OCI-LY7 (cell line): Measurements from ENCODE around the gene ATP1A2. TPM values are rescaled to one million over a fixed set of nuclear protein-coding genes. Genes with fewer than 3 reads are reported as not detected.

Experiments
- BruUV-seq: library from RNA; stranded (reverse); fragments of 400-500 nt; replicated peaks from 2 replicates; lab custom pipeline; 2021; lab: Mats Ljungman, UMichigan
- CTCF ChIA-PET: fragments of 300-600 bp; sonication (Branson Sonifier 250); formaldehyde crosslinking; loops from one replicate; lab custom pipeline; 2022; ENCODE audit warnings: antibody characterized with exemption; ENCODE audit not compliant: unreplicated experiment; lab: Charles Lee
- POLR2A ChIA-PET: fragments of 300-600 bp; sonication (Branson Sonifier 250); formaldehyde crosslinking; loops from one replicate; lab custom pipeline; 2022; ENCODE audit warnings: antibody characterized with exemption; lab: Charles Lee
- DNase-seq: peaks from one replicate; pipeline ENCODE4 v3.0.0-alpha.2; 2015; ENCODE audit warnings: low spot score
- H2AFZ ChIP-seq: fragments of 200-600 bp; sonication (generic), shearing (Covaris generic); 2 replicates; pipeline ENCODE4 v1.6.1; 2014; ENCODE audit warnings: mild to moderate bottlenecking, antibody characterized with exemption, low read length, moderate library complexity
- H3K27ac ChIP-seq: fragments of 200-600 bp; sonication (generic); 2 replicates; pipeline ENCODE4 v1.5.1; 2014; ENCODE audit warnings: mixed run types, low read depth, mild to moderate bottlenecking, moderate library complexity, low read length, inconsistent platforms; ENCODE audit not compliant: poor library complexity, severe bottlenecking
- H3K36me3 ChIP-seq: fragments of 200-600 bp; sonication (generic); 2 replicates; pipeline ENCODE4 v1.6.1; 2014; ENCODE audit warnings: mild to moderate bottlenecking, antibody characterized with exemption, low read length, moderate library complexity, mixed read lengths; ENCODE audit not compliant: insufficient read depth
- H3K4me1 ChIP-seq: fragments of 200-600 bp; sonication (generic); 2 replicates; pipeline ENCODE4 v1.5.1; 2014; ENCODE audit warnings: mild to moderate bottlenecking, low read length; ENCODE audit not compliant: insufficient read depth, poor library complexity, severe bottlenecking
- H3K4me2 ChIP-seq: fragments of 200-600 bp; sonication (generic); 2 replicates; pipeline ENCODE4 v1.6.1; 2014; ENCODE audit warnings: mild to moderate bottlenecking, low read length
- H3K4me3 ChIP-seq: fragments of 200-600 bp; sonication (generic); 2 replicates; pipeline ENCODE4 v1.5.1; 2014; ENCODE audit warnings: mild to moderate bottlenecking, low read depth, low read length; ENCODE audit not compliant: poor library complexity, severe bottlenecking
- H3K79me2 ChIP-seq: fragments of 200-600 bp; sonication (generic); 2 replicates; pipeline ENCODE4 v1.6.1; 2016; ENCODE audit warnings: low read depth, mild to moderate bottlenecking, low read length, moderate library complexity, mixed read lengths; ENCODE audit not compliant: insufficient read depth
- H3K9me2 ChIP-seq: fragments of 200-600 bp; sonication (generic); 2 replicates; pipeline ENCODE4 v1.6.1; 2016; ENCODE audit warnings: mild to moderate bottlenecking, low read length, mixed read lengths; ENCODE audit not compliant: insufficient read depth
- H3K9me3 ChIP-seq: fragments of 200-600 bp; sonication (generic); 2 replicates; pipeline ENCODE4 v1.6.1; 2014; ENCODE audit warnings: mild to moderate bottlenecking, mixed run types, low read length, mixed read lengths
- H4K20me1 ChIP-seq: fragments of 200-600 bp; sonication (generic); 2 replicates; pipeline ENCODE4 v1.6.1; 2014; ENCODE audit warnings: mild to moderate bottlenecking, antibody characterized with exemption, low read length, moderate library complexity, mixed read lengths; ENCODE audit not compliant: insufficient read depth
- CTCF ChIP-seq: fragments of 200-600 bp; sonication (generic); conservative IDR thresholded peaks from 2 replicates; pipeline ENCODE4 v1.5.1; 2014; ENCODE audit warnings: mild to moderate bottlenecking, antibody characterized with exemption, low read length, moderate library complexity, mixed read lengths
- EZH2phosphoT487 ChIP-seq: fragments of 200-600 bp; sonication (generic); IDR thresholded peaks from 2 replicates; pipeline ENCODE4 v1.6.1; 2018; ENCODE audit warnings: low read depth, borderline replicate concordance, mild to moderate bottlenecking, mixed run types, antibody characterized with exemption, low read length, moderate library complexity, mixed read lengths
- intact Hi-C: fragments of 100-400 bp; cut with micrococcal nuclease; formaldehyde crosslinking; loops from one replicate; pipeline ENCODE4 v1.10.0; 2022; ENCODE audit not compliant: unreplicated experiment
- total RNA-seq, 2 experiments: library from RNA; depleted of rRNA in 1 of 2; stranded (reverse); fragments of >200 nt in 1 of 2; shearing (Covaris generic) in 1 of 2; gene quantifications; 2 replicates each; pipeline ENCODE4 v1.2.3, GENCODE V29; 2014 to 2022

The ATP1A2 gene
- total RNA-seq, 2 experiments from 2014 or later = not detected

- no peak overlapping the region for H3K4me2 ChIP-seq
- H2AFZ ChIP-seq = no peak overlapping the region
- DNase-seq = no peak
- no peak overlapping the region for H3K4me3 ChIP-seq
- H3K27ac ChIP-seq = no peak overlapping the region
- H3K79me2 ChIP-seq = no peaks in the 10 kb centered on the region
- no peaks in the 10 kb centered on the region for H3K9me2 ChIP-seq
- no peaks in the 10 kb centered on the region for H3K9me3 ChIP-seq
- no peak for TF ChIP-seq CTCF
- TF ChIP-seq EZH2phosphoT487 = no peak
- H3K4me1 ChIP-seq = peaks cover 4% of the 10 kb centered on the region
- H3K36me3 ChIP-seq = no peaks in the 10 kb centered on the region
- intact Hi-C loops = no loop called here
- ChIA-PET POLR2A (no interaction called here), CTCF (no interaction called here)
- H4K20me1 ChIP-seq = no peaks in the 10 kb centered on the region
- BruUV-seq = no TSS peak
Measured at GRCh38 chr1:160118928-160119327, 3.4 kb downstream of the ATP1A2 start.

DNA sequence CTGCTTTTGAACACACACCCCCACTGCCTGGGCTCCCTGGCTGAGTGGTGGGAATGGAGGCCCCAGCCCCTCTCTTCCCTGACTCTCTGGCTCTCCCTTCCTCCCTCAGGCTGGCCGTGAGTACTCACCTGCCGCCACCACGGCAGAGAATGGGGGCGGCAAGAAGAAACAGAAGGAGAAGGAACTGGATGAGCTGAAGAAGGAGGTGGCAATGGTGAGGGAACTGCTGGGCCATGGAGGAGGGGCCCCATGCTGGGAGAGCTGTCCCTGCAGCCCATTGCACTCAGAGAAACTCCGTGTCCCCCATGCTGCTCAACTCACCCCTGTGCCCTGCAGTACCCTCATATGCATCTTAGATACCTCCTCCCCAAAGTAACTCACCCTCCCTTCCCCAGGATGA lies 5.2 kb downstream of the ATP1A2 start:
- intact Hi-C loops = no loop called here
- no peaks in the 10 kb centered on the region for H3K9me3 ChIP-seq
- no peak overlapping the region for H3K27ac ChIP-seq
- H3K79me2 ChIP-seq = no peaks in the 10 kb centered on the region
- no peaks in the 10 kb centered on the region for H4K20me1 ChIP-seq
- peaks cover 4% of the 10 kb centered on the region for H3K4me1 ChIP-seq
- DNase-seq = no peak
- POLR2A ChIA-PET = no interaction called here
- H3K4me2 ChIP-seq = no peak overlapping the region
- no peaks in the 10 kb centered on the region for H3K9me2 ChIP-seq
- BruUV-seq = no TSS peak
- H2AFZ ChIP-seq = no peak overlapping the region
- CTCF ChIA-PET = no interaction called here
- no peaks in the 10 kb centered on the region for H3K36me3 ChIP-seq
- no peak overlapping the region for H3K4me3 ChIP-seq
- TF ChIP-seq EZH2phosphoT487 (no peak), CTCF (no peak)

DNA sequence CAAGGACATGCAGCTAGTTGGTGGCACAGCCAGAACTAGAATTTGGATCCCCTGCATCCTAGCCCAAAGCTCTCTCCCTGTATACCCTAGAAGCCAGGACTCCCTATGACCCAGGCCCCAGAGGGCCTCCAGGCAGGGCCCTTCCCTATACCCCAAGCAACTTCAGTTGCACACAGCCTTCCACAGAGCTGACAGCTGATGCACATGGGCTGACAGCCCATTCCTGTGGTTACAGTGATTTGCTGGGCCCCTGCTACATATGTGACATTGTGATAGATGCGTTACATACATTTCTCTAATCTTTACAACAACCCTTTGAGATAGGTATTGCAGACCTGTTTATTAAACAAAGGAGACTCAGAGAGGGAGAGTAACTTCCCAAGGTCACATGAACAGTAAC lies 5.8 kb downstream of the ATP1A2 start:
- no peak for TF ChIP-seq CTCF
- TF ChIP-seq EZH2phosphoT487 = no peak
- ChIA-PET POLR2A (no interaction called here), CTCF (no interaction called here)
- no peak for DNase-seq
- peaks cover 4% of the 10 kb centered on the region for H3K4me1 ChIP-seq
- H4K20me1 ChIP-seq = no peaks in the 10 kb centered on the region
- H3K4me2 ChIP-seq = no peak overlapping the region
- no TSS peak for BruUV-seq
- intact Hi-C loops = no loop called here
- H3K79me2 ChIP-seq = no peaks in the 10 kb centered on the region
- no peaks in the 10 kb centered on the region for H3K36me3 ChIP-seq
- no peak overlapping the region for H3K27ac ChIP-seq
- H3K9me3 ChIP-seq = no peaks in the 10 kb centered on the region
- H2AFZ ChIP-seq = no peak overlapping the region
- no peak overlapping the region for H3K4me3 ChIP-seq
- no peaks in the 10 kb centered on the region for H3K9me2 ChIP-seq
